ENCODE measurements around the gene C2CD4B.

Gene C2CD4B

GRCh38 chr15:62165104-62165792, at the start of gene C2CD4B:
Gene C2CD4B (minus strand): TSS chr15:62165285. CDS start chr15:62164984, 301 bp downstream.
- DNase-seq (ENCODE audit: low spot score) = no peak

GRCh38 chr15:62212741-62213140, 47.7 kb upstream of the C2CD4B start:
- no peak for DNase-seq (ENCODE audit: low spot score)

GRCh38 chr15:62211348-62211747, 46.3 kb upstream of the C2CD4B start:
- no peak for DNase-seq (ENCODE audit: low spot score)

- DNase-seq (ENCODE audit: low spot score) = no peak
Observed at GRCh38 chr15:62209821-62210220, 44.7 kb upstream of the C2CD4B start.

GRCh38 chr15:62209322-62209721, 44.2 kb upstream of the C2CD4B start:
- no peak for DNase-seq (ENCODE audit: low spot score)

- DNase-seq (ENCODE audit: low spot score) = no peak
Observed at GRCh38 chr15:62208884-62209283, 43.8 kb upstream of the C2CD4B start.

GRCh38 chr15:62208367-62208766, 43.3 kb upstream of the C2CD4B start:
- DNase-seq (ENCODE audit: low spot score) = no peak

GRCh38 chr15:62190675-62191074, 25.6 kb upstream of the C2CD4B start:
- DNase-seq (ENCODE audit: low spot score) = no peak

GRCh38 chr15:62190274-62190673, 25.2 kb upstream of the C2CD4B start:
- DNase-seq (ENCODE audit: low spot score) = no peak

- no peak for DNase-seq (ENCODE audit: low spot score)
Observed at GRCh38 chr15:62188744-62189143, 23.7 kb upstream of the C2CD4B start.

GRCh38 chr15:62187910-62188309, 22.8 kb upstream of the C2CD4B start:
- no peak for DNase-seq (ENCODE audit: low spot score)

- no peak for DNase-seq (ENCODE audit: low spot score)
Observed at GRCh38 chr15:62187425-62187824, 22.3 kb upstream of the C2CD4B start.

GRCh38 chr15:62186578-62186977, 21.5 kb upstream of the C2CD4B start:
- DNase-seq (ENCODE audit: low spot score) = no peak

GRCh38 chr15:62183130-62183529, 18.0 kb upstream of the C2CD4B start:
- DNase-seq (ENCODE audit: low spot score) = no peak

GRCh38 chr15:62173215-62173614, 8.1 kb upstream of the C2CD4B start:
- no peak for DNase-seq (ENCODE audit: low spot score)

GRCh38 chr15:62171882-62172281, 6.8 kb upstream of the C2CD4B start:
- DNase-seq (ENCODE audit: low spot score) = no peak

- DNase-seq (ENCODE audit: low spot score) = peak; percentile 4
Observed at GRCh38 chr15:62165793-62166375, 799 bp upstream of the C2CD4B start.

- no peak for DNase-seq (ENCODE audit: low spot score)
Observed at GRCh38 chr15:62164396-62165103, 535 bp downstream of the C2CD4B start.

GRCh38 chr15:62164014-62164395, 1.1 kb downstream of the C2CD4B start:
- no peak for DNase-seq (ENCODE audit: low spot score)

- DNase-seq (ENCODE audit: low spot score) = no peak
Observed at GRCh38 chr15:62163397-62164013, 1.6 kb downstream of the C2CD4B start.

GRCh38 chr15:62153228-62153627, 11.9 kb downstream of the C2CD4B start:
- no peak for DNase-seq (ENCODE audit: low spot score)

GRCh38 chr15:62150445-62150844, 14.6 kb downstream of the C2CD4B start:
- DNase-seq (ENCODE audit: low spot score) = peak; percentile 10

- DNase-seq (ENCODE audit: low spot score) = no peak
Observed at GRCh38 chr15:62149729-62150128, 15.4 kb downstream of the C2CD4B start.
